ENCODE results near the gene ENTPD2. TPM values are rescaled to one million over a fixed set of nuclear protein-coding genes. Genes with fewer than 3 reads are reported as not detected.

Gene ENTPD2
- total and polyA plus RNA-seq, 9 of the 15 experiments (the other 6 are each of a cell fraction or from before 2014, with no cell fraction given) = 0.04 to 0.60 (median 0.14) TPM; not detected in 4

DNA sequence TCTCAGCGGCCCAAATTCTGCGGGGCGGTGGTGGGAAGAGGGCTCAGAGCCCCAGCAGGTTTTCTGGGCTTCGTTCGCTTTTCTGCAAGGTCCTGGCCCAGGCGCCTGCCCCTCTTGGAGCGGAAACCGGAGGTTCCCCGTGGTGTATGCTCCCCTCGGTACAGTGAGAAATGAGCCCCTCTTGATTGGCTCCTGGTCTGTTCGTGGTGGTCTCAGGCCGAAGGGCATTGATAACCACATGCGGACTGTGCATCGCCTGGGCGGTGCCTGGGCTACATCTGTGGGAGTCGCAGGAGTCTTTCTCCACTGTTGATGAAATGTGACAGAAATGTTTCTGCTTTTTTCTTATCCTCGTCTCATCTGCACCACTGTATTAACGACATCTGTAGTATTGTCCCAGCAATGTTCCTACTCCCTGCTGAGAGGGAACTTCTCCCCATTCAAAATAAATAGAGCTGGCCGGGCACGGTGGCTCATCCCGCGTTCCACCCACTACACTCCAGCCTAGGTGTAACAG lies 33.6 kb upstream of the ENTPD2 start:
- peak; percentile 84 for FAIRE-seq
- DNase-seq (ENCODE audit: extremely low read depth in 1 of 4, low spot score in 3 of 4) = peak in 3 of 4 experiments; percentile 25 to 55 (median 35)
- Histone ChIP-seq H4K20me1 (replicated peaks; ENCODE audit: control insufficient read depth, insufficient read depth, low read length) (no peaks in the 10 kb centered on the region), H3K9me1 (ENCODE audit: control insufficient read depth, insufficient read depth, low read length) (no peaks in the 10 kb centered on the region), H3K27me3 (ENCODE audit: control insufficient read depth in 2 of 2, insufficient read depth in 2 of 2, low read length in 2 of 2) (no peaks in the 10 kb centered on the region), H3K79me2 (ENCODE audit: control insufficient read depth, insufficient read depth, low read length) (peaks cover 30% of the 10 kb centered on the region), H2AFZ (ENCODE audit: low read depth, low read length) (peak overlapping the region; percentile 81), H3K9ac (ENCODE audit: insufficient read depth in 1 of 2, low read depth in 2 of 2, low read length in 2 of 2) (peak overlapping the region; percentile 81 to 94), H3K9me3 (replicated peaks; ENCODE audit: control insufficient read depth, insufficient read depth, low read depth, low read length) (no peaks in the 10 kb centered on the region), H3K27ac (ENCODE audit: extremely low read depth, low read depth, low read length) (peak overlapping the region; percentile 81), H3K4me3 (peak overlapping the region; percentile 79), H3K4me1 (replicated peaks in 1 of 2; ENCODE audit: control insufficient read depth in 2 of 2, insufficient read depth in 2 of 2, low read length in 2 of 2) (peaks cover 32 to 57% of the 10 kb centered on the region in 2 experiments; a peak in 4 of 5 replicates), H3K36me3 (ENCODE audit: control insufficient read depth, insufficient read depth, low read length) (peaks cover 33% of the 10 kb centered on the region), H3K4me2 (ENCODE audit: insufficient read depth, low read length) (peak overlapping the region; percentile 86)
- ChIA-PET POLR2A (interaction anchor here (0.6 to 3.3 kb wide), 11 partner anchors 9 to 153 kb away, joined by 3 to 18 read pairs (median 5); partner anchors contain the start of genes RNF224, SAPCD2 and TUBB4B), CTCF (ENCODE audit: low intra/inter-chr PET ratio) (interaction anchor here (0.6 kb wide), 1 partner anchor 41 kb away, joined by 5 read pairs; no protein-coding TSS in a partner anchor)
- BruUV-seq (replicated peaks) = no TSS peak
- intact Hi-C loops (cut with micrococcal nuclease) = loop anchor here (2.0 kb wide), 2 partner anchors 19 to 63 kb away; no protein-coding TSS in a partner anchor
- WGBS (ENCODE audit: insufficient coverage, low coverage, missing lambda C conversion rate) = 1% methylated on average over 22 of the region's 22 CpGs
- peak; percentile 16 for ATAC-seq
- in situ Hi-C loops (cut with MboI) = no loop called here
- peak; percentile 21; the same call in 1 of the 2 replicates for TF ChIP-seq ARID1B (IDR thresholded peaks at IDR 0.05)
- no peak for TF ChIP-seq NCOA1 (IDR thresholded peaks at IDR 0.05; ENCODE audit: low read depth)
- TF ChIP-seq, protein P1, sequence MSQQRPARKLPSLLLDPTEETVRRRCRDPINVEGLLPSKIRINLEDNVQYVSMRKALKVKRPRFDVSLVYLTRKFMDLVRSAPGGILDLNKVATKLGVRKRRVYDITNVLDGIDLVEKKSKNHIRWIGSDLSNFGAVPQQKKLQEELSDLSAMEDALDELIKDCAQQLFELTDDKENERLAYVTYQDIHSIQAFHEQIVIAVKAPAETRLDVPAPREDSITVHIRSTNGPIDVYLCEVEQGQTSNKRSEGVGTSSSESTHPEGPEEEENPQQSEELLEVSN (IDR thresholded peaks at IDR 0.05; ENCODE audit: borderline replicate concordance in 1 of 2, extremely low read depth in 1 of 2, insufficient read depth in 1 of 2, insufficient read length in 1 of 2, low read depth in 1 of 2, low read length in 1 of 2, poor library complexity in 1 of 2, severe bottlenecking in 1 of 2) = peak in 1 of 2 experiments; percentile 7
- TF ChIP-seq, protein P2, sequence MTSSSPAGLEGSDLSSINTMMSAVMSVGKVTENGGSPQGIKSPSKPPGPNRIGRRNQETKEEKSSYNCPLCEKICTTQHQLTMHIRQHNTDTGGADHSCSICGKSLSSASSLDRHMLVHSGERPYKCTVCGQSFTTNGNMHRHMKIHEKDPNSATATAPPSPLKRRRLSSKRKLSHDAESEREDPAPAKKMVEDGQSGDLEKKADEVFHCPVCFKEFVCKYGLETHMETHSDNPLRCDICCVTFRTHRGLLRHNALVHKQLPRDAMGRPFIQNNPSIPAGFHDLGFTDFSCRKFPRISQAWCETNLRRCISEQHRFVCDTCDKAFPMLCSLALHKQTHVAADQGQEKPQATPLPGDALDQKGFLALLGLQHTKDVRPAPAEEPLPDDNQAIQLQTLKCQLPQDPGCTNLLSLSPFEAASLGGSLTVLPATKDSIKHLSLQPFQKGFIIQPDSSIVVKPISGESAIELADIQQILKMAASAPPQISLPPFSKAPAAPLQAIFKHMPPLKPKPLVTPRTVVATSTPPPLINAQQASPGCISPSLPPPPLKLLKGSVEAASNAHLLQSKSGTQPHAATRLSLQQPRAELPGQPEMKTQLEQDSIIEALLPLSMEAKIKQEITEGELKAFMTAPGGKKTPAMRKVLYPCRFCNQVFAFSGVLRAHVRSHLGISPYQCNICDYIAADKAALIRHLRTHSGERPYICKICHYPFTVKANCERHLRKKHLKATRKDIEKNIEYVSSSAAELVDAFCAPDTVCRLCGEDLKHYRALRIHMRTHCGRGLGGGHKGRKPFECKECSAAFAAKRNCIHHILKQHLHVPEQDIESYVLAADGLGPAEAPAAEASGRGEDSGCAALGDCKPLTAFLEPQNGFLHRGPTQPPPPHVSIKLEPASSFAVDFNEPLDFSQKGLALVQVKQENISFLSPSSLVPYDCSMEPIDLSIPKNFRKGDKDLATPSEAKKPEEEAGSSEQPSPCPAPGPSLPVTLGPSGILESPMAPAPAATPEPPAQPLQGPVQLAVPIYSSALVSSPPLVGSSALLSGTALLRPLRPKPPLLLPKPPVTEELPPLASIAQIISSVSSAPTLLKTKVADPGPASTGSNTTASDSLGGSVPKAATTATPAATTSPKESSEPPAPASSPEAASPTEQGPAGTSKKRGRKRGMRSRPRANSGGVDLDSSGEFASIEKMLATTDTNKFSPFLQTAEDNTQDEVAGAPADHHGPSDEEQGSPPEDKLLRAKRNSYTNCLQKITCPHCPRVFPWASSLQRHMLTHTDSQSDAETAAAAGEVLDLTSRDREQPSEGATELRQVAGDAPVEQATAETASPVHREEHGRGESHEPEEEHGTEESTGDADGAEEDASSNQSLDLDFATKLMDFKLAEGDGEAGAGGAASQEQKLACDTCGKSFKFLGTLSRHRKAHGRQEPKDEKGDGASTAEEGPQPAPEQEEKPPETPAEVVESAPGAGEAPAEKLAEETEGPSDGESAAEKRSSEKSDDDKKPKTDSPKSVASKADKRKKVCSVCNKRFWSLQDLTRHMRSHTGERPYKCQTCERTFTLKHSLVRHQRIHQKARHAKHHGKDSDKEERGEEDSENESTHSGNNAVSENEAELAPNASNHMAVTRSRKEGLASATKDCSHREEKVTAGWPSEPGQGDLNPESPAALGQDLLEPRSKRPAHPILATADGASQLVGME (CRISPR knock-in tag; IDR thresholded peaks at IDR 0.05) = no peak
- TF ChIP-seq ZNF586 (CRISPR knock-in tag; conservative IDR thresholded peaks at IDR 0.05) = no peak
- TF ChIP-seq, protein P3, sequence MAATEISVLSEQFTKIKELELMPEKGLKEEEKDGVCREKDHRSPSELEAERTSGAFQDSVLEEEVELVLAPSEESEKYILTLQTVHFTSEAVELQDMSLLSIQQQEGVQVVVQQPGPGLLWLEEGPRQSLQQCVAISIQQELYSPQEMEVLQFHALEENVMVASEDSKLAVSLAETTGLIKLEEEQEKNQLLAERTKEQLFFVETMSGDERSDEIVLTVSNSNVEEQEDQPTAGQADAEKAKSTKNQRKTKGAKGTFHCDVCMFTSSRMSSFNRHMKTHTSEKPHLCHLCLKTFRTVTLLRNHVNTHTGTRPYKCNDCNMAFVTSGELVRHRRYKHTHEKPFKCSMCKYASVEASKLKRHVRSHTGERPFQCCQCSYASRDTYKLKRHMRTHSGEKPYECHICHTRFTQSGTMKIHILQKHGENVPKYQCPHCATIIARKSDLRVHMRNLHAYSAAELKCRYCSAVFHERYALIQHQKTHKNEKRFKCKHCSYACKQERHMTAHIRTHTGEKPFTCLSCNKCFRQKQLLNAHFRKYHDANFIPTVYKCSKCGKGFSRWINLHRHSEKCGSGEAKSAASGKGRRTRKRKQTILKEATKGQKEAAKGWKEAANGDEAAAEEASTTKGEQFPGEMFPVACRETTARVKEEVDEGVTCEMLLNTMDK (IDR thresholded peaks at IDR 0.05; ENCODE audit: borderline replicate concordance, insufficient read depth, low read depth, low read length, poor library complexity, severe bottlenecking) = no peak
- TF ChIP-seq GATAD2A (IDR thresholded peaks at IDR 0.05) = no peak
- TF ChIP-seq TEAD1 (CRISPR knock-in tag; IDR thresholded peaks at IDR 0.05) = 0 out of 4 replicates have a peak, but pooled peaks of 1 of the 2 experiments have one; percentile 1
- TF ChIP-seq HDAC2 (IDR thresholded peaks at IDR 0.05) = 0 out of 2 replicates have a peak, but pooled peaks have one; percentile 20
- no peak for TF ChIP-seq POLR2H (tag; IDR thresholded peaks at IDR 0.05; ENCODE audit: low read depth)

Data from K562 (cell line).